Thyroid gland (tissue), 4 donors: ENCODE measurements around the gene PTEN. TPM values are rescaled to one million over a fixed set of nuclear protein-coding genes. Genes with fewer than 3 reads are reported as not detected.

Experiments
- DNase-seq, 2 donors: peaks; one replicate each; pipeline ENCODE4 v3.0.0-alpha.2; 2019
- H3K27ac ChIP-seq, 3 donors: fragments of 200-600 bp; sonication (generic); 1 replicate in 2 of 3; 2 replicates in 1 of 3; pipeline ENCODE4 v1.5.1; 2016 to 2019; ENCODE audit warnings: mild to moderate bottlenecking in 1 of 3, moderate library complexity in 1 of 3
- H3K27me3 ChIP-seq: fragments of 200-600 bp; sonication (generic); one replicate; pipeline ENCODE4 v1.5.1; 2019
- H3K36me3 ChIP-seq, 2 donors: fragments of 200-600 bp; sonication (generic); one replicate each; pipeline ENCODE4 v1.5.1; 2016 to 2019
- H3K4me1 ChIP-seq, 2 donors: fragments of 200-600 bp; sonication (generic); one replicate each; pipeline ENCODE4 v1.5.1; 2017 to 2019
- H3K4me3 ChIP-seq, 3 donors: fragments of 200-600 bp; sonication (generic); replicated peaks in 1 of 3; 1 replicate in 2 of 3; 2 replicates in 1 of 3; pipeline ENCODE4 v1.5.1; 2016; ENCODE audit warnings: mild to moderate bottlenecking in 1 of 3
- H3K9me3 ChIP-seq: fragments of 200-600 bp; sonication (generic); one replicate; pipeline ENCODE4 v1.5.1; 2017
- CTCF ChIP-seq, 6 experiments: fragments of 200-600 bp in 3 of 6; fragments of 450-650 bp in 3 of 6; sonication (generic) in 3 of 6; IDR thresholded peaks; one replicate each; pipeline ENCODE4 v1.5.1; 2016 to 2019; ENCODE audit warnings: antibody characterized with exemption in 6 of 6, mild to moderate bottlenecking in 2 of 6, inconsistent platforms in 1 of 6, moderate library complexity in 1 of 6
- POLR2A ChIP-seq, 2 donors: fragments of 450-650 bp; IDR thresholded peaks; one replicate each; pipeline ENCODE4 v1.6.1; 2017; ENCODE audit warnings: antibody characterized with exemption in 2 of 2, mild to moderate bottlenecking in 2 of 2, moderate library complexity in 1 of 2
- WGBS, 2 donors: methylation state at CpG; one replicate each; pipeline ENCODE4 v1.1.5; 2017; 5-methylcytosine and 5-hydroxymethylcytosine counted together
- intact Hi-C: fragments of 100-400 bp; cut with DNase I; formaldehyde crosslinking; loops from one replicate; pipeline ENCODE4 v1.15.1; 2023
- total RNA-seq, 4 donors: library from RNA; depleted of rRNA; stranded (reverse); fragments of >200 nt; gene quantifications; one replicate each; pipeline ENCODE4 v1.2.3, GENCODE V29; 2016

The PTEN gene
- total RNA-seq, 4 donors from 2014 or later, result 112 to 183 (median 150) TPM

- TF ChIP-seq CTCF (IDR thresholded peaks at IDR 0.05) (no peak), POLR2A (IDR thresholded peaks at IDR 0.05) (no peak)
- Histone ChIP-seq H3K9me3 (no peaks in the 10 kb centered on the region), H3K27ac (no peak overlapping the region), H3K4me3 (no peak overlapping the region), H3K27me3 (no peaks in the 10 kb centered on the region), H3K36me3 (no peaks in the 10 kb centered on the region), H3K4me1 (no peaks in the 10 kb centered on the region)
- intact Hi-C loops, result no loop called here
- 80 to 81% methylated on average over 1 of the region's 1 CpG for WGBS, 2 donors
- no peak for DNase-seq
Observed at GRCh38 chr10:88004451-88004850, 141.0 kb downstream of the PTEN start.

- Histone ChIP-seq H3K4me3 (no peak overlapping the region), H3K27ac (no peak overlapping the region), H3K27me3 (no peaks in the 10 kb centered on the region), H3K9me3 (no peaks in the 10 kb centered on the region), H3K4me1 (no peaks in the 10 kb centered on the region), H3K36me3 (no peaks in the 10 kb centered on the region)
- 95 to 96% methylated on average over 6 of the region's 6 CpGs for WGBS, 2 donors
- TF ChIP-seq POLR2A (IDR thresholded peaks at IDR 0.05), result no peak
- no peak for TF ChIP-seq CTCF (IDR thresholded peaks at IDR 0.05)
- DNase-seq, result no peak
- intact Hi-C loops, result no loop called here
Observed at GRCh38 chr10:88006261-88006660, 142.8 kb downstream of the PTEN start.

GRCh38 chr10:88008866-88009470 is 145.5 kb downstream of the PTEN start:
- no peaks in the 10 kb centered on the region for H3K27me3 ChIP-seq

GRCh38 chr10:88012641-88013040 is 149.2 kb downstream of the PTEN start:
- no peaks in the 10 kb centered on the region for H3K27me3 ChIP-seq
- H3K4me1 ChIP-seq, result no peaks in the 10 kb centered on the region
- intact Hi-C loops, result no loop called here
- H3K9me3 ChIP-seq, result no peaks in the 10 kb centered on the region
- no peak overlapping the region for H3K4me3 ChIP-seq
- no peak overlapping the region for H3K27ac ChIP-seq
- H3K36me3 ChIP-seq, result no peaks in the 10 kb centered on the region
- 83 to 87% methylated on average over 4 of the region's 4 CpGs for WGBS, 2 donors
- DNase-seq, result no peak
- no peak for TF ChIP-seq POLR2A (IDR thresholded peaks at IDR 0.05)
- no peak for TF ChIP-seq CTCF (IDR thresholded peaks at IDR 0.05)

More at GRCh38 chr10:88008866-88009470, 145.5 kb downstream of the PTEN start:
- no peak for DNase-seq
- intact Hi-C loops, result no loop called here
- H3K4me3 ChIP-seq, result no peak overlapping the region
- H3K9me3 ChIP-seq, result no peaks in the 10 kb centered on the region
- 77 to 88% methylated on average over 1 of the region's 1 CpG for WGBS, 2 donors
- H3K36me3 ChIP-seq, result no peaks in the 10 kb centered on the region
- TF ChIP-seq POLR2A (IDR thresholded peaks at IDR 0.05) (no peak), CTCF (IDR thresholded peaks at IDR 0.05) (no peak)
- no peak overlapping the region for H3K27ac ChIP-seq
- no peaks in the 10 kb centered on the region for H3K4me1 ChIP-seq

- Histone ChIP-seq H3K36me3 (no peaks in the 10 kb centered on the region), H3K9me3 (no peaks in the 10 kb centered on the region), H3K27ac (no peak overlapping the region), H3K4me1 (no peaks in the 10 kb centered on the region), H3K4me3 (no peak overlapping the region), H3K27me3 (no peaks in the 10 kb centered on the region)
- WGBS, 2 donors, result 90 to 92% methylated on average over 1 of the region's 1 CpG
- intact Hi-C loops, result no loop called here
- no peak for TF ChIP-seq CTCF (IDR thresholded peaks at IDR 0.05)
- TF ChIP-seq POLR2A (IDR thresholded peaks at IDR 0.05), result no peak
- no peak for DNase-seq
Observed at GRCh38 chr10:88017781-88018180, 154.4 kb downstream of the PTEN start.
